GM19351 (cell line): ENCODE results near the gene DMPK.
A peak's percentile ranks its signal among the peaks of the same experiment; 100 is the strongest.

Experiments
- ATAC-seq: cut with Tn5 transposase; IDR thresholded peaks from one replicate; pipeline ENCODE4 v1.9.1; 2021; ENCODE audit warnings: mild to moderate bottlenecking, moderate library complexity; ENCODE audit not compliant: unreplicated experiment

Gene DMPK

GRCh38 chr19:45786533-45786894, 4.2 kb upstream of the DMPK start:
- ATAC-seq, result no peak

- no peak for ATAC-seq
These were observed 3.7 kb upstream of the DMPK start for GRCh38 chr19:45785781-45786532.

- ATAC-seq, result no peak
These were observed 2.8 kb upstream of the DMPK start for GRCh38 chr19:45785097-45785496.

GRCh38 chr19:45784096-45784495, 1.8 kb upstream of the DMPK start:
- ATAC-seq, result no peak

GRCh38 chr19:45782820-45783785, 813 bp upstream of the DMPK start:
- no peak for ATAC-seq

- ATAC-seq, result no peak
These were observed 802 bp downstream of the DMPK start for GRCh38 chr19:45781214-45782161.

GRCh38 chr19:45780448-45781213, 1.7 kb downstream of the DMPK start:
- no peak for ATAC-seq

- no peak for ATAC-seq
These were observed 2.2 kb downstream of the DMPK start for GRCh38 chr19:45780146-45780447.

- ATAC-seq, result peak; percentile 85
These were observed 2.8 kb downstream of the DMPK start for GRCh38 chr19:45779231-45780145.

- ATAC-seq, result no peak
These were observed 4.2 kb downstream of the DMPK start for GRCh38 chr19:45778010-45778661.

- no peak for ATAC-seq
These were observed 4.8 kb downstream of the DMPK start for GRCh38 chr19:45777395-45777961.

GRCh38 chr19:45774765-45775164, 7.5 kb downstream of the DMPK start:
- ATAC-seq, result no peak

GRCh38 chr19:45773384-45773783, 8.9 kb downstream of the DMPK start:
- ATAC-seq, result no peak

GRCh38 chr19:45772912-45773311, 9.4 kb downstream of the DMPK start:
- no peak for ATAC-seq

GRCh38 chr19:45772130-45772840, 10.0 kb downstream of the DMPK start:
- ATAC-seq, result no peak

- no peak for ATAC-seq
These were observed 10.9 kb downstream of the DMPK start for GRCh38 chr19:45771311-45771933.
